HG02798 (cell line): ENCODE measurements around the gene QKI.
A peak's percentile ranks its signal among the peaks of the same experiment; 100 is the strongest.
"Not testable (repeated sequence)": the region's sequence is repeated elsewhere in the genome, so short reads cannot be mapped to it uniquely, and the experiment has no call there.

Experiments used
- ATAC-seq: cut with Tn5 transposase; IDR thresholded peaks from one replicate; pipeline ENCODE4 v1.9.1; 2021; ENCODE audit warnings: mild to moderate bottlenecking; ENCODE audit not compliant: unreplicated experiment, poor library complexity

The QKI gene

GRCh38 chr6:163436843-163437242 lies 22.3 kb downstream of the QKI start:
- no peak for ATAC-seq

DNA sequence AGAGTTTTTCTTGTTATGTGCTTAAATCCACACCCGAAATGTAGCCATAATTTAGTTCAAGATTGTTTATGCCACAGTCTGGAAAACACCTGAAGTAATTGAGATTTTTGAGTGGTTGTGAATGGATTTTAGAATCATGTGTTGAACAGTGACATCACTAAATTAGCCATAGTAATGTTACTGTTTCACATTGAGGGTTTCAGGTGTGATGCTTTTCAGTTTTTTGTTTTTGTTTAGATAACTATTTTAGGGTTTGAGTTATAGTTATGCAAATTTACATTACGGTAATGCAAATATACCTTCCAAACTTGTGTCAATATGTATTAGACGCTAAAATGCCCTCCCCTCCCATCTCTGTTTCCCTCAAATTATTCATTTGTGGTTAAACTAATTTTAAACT lies 22.9 kb downstream of the QKI start:
- ATAC-seq = no peak

- ATAC-seq = no peak
Observed at GRCh38 chr6:163438298-163438939, 23.9 kb downstream of the QKI start.

DNA sequence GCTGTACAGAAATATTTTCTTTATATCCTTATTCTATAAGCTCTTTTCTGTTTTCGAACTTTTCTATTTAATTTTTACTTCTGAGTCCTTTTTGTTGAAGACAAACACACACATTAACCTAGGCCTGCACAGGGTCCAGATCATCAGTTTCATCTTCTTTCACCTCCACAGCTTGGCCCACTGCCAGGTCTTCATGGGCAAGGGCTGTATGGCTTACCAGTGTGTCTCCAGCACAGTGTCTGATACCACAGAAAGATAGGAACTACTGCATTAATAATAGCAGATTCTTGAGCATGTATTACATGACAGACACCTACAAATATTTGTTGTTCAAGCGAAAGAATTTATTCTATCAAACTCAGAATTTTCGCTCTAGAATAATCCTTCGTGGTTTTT lies 24.4 kb downstream of the QKI start:
- ATAC-seq = no peak

- not testable (repeated sequence) for ATAC-seq
Observed at GRCh38 chr6:163439390-163439789, 24.9 kb downstream of the QKI start.

DNA sequence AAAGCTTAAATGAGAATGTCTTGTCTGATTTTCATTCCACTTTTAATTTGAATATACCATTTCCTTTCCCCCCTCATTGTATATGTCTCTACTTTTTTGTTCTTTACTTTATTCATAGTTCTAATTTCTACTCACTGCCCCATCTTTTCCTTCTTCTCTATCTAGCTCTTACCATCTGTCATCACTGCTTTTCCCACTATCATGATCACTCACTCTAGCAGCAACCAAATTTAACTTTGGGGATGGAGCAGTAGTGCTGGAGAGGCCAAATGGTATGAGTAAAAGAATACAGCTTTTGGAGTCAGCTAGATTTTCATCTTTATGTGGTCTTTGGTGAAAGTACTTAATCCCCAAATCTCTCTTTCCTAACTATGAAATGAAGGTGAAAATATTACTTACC lies 25.5 kb downstream of the QKI start:
- ATAC-seq = no peak

GRCh38 chr6:163442336-163442735 lies 27.8 kb downstream of the QKI start:
- no peak for ATAC-seq

GRCh38 chr6:163444077-163444476 lies 29.6 kb downstream of the QKI start:
- ATAC-seq = no peak

GRCh38 chr6:163446549-163446948 lies 32.0 kb downstream of the QKI start:
- no peak for ATAC-seq

DNA sequence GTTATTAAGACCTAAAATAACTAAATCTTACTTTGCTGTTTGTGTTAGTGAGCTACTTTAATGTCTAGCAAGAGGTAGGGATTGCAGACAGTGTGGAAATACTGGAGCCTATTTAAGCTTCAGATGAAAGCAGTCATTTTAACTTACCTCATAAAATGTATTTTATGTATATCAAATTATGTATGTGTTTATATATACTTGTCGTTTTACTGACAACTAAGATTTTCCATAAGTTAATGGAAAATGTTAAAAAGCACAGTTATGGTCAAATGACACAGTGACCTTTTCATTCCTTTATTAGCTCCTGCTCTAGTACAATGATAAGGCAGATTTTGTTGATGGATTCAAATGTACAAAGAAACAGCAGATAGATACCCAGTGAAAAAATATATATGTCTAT lies 34.6 kb downstream of the QKI start:
- no peak for ATAC-seq

GRCh38 chr6:163454425-163454824 lies 39.9 kb downstream of the QKI start:
- no peak for ATAC-seq

GRCh38 chr6:163455552-163455951 lies 41.0 kb downstream of the QKI start:
- ATAC-seq = no peak

DNA sequence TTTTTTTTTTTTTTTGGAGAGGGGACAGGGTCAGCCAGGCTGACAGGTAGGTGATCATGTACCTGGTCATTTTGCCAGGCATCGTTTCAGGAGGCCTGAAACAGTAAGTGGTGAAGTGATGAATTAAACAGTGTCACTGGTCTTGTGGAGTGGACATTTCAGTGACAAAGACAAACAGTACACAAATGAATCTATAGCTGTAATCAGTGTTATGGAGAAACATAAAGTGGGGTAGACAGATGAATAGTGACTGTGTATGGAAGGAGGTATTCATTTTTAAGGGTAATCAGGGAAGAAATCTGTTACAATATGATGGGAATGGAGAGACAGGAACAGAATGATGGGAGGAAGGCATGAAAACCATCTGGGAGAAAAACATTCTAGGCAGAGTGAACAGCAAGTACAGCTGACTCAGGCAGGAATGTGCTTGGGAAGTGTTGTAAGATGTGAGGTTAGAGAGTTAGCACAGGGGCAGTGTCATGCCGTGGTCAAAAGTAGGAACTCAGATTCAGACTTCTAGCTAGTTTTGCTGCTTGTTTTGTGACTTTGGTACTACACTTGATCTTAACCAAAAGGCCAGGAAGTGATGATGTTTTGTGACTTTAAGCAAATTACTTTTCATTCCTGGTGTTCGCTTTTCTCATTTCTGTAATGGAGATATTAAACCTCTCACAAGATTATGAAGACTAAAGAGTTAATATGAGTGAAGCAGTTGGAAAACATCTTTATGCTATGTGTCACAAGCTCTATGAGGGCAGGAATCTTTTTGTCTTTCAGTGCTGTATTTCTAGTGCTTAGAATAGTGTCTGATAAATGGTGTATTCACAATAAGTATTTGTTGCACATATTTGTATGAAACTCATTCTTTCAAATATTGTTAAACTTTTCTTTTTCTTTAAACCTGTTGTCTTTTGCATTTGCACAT lies 43.4 kb downstream of the QKI start:
- ATAC-seq = peak; percentile 25

DNA sequence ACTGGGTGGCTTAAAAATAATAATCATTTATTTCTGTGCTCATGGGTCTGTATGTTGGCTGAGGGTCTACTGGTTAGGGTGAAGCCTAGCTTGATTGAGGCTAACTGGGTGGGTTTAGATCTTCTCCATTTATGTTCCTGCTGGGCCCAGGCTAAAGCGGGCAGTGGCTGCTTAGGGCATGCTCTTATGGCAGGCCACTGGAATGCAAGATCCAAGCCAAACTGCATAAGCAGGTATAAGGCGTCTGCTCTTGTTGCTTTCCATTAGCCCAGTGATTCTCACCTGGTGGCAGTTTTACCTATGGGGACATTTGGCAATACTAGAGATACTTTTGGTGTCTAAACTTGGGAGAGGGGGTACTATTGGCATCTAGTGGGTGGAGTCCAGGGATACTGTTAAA lies 44.5 kb downstream of the QKI start:
- no peak for ATAC-seq

DNA sequence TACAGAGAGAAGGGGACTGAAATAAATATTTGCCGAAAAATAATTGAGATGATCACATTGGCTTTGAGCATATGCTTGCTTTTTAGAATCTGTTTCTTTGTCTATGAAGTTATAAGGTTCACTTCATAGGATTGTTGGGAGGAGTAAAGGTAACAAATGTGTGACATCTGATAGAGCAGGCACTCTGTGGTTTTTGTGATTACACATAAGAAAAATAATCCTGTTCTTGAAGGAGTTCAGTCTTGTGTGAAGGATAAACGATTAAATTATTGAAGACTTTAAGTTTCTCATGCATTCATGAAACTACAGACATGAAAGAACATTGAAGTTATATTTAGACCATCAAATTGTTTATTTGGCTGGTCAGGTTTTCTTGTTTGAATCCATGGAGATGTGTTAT lies 45.0 kb downstream of the QKI start:
- ATAC-seq = no peak

DNA sequence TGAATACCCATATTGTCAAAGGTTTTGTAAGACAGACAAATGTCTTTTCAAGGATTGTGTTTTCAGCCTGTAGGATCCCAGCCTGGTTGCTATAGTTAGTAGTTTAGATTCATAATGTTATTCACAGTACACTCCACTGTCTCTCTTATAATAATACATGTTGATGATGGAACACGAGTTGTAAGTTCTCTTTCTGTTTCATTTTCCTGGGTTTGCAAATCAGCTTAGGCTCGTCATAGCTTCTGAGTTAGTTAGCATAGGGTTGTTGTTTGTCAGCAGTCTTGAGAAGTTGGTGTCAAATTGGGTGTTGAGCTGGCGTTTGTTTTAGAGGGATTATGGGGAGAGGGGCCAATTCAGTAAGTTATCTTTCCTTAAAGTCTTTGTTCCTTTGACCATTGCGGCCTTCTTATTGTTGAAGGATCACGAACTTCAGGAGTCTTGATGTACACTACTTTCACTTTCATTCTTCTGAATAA lies 45.8 kb downstream of the QKI start:
- ATAC-seq = peak; percentile 88

GRCh38 chr6:163461696-163462095 lies 47.2 kb downstream of the QKI start:
- ATAC-seq = peak; percentile 24

GRCh38 chr6:163463180-163463579 lies 48.7 kb downstream of the QKI start:
- no peak for ATAC-seq

DNA sequence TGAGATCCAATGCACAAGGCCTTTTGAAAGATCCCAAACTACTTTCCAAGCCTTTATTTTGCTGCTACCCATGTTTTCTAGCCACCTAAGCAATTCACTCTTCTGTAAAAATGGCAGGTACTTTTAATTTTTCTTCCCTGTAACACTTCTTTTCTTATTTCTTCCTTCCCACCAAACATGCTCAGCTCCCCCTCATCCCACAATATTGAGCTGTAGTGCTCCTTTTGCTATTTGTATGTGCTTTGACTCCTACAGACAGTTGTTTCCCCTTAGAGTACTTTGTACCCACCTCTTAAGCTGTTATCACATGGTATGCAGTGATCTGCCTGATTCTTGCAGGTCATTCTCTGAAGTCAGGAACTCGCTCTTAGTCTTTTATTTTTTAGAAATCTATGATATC lies 49.3 kb downstream of the QKI start:
- no peak for ATAC-seq

DNA sequence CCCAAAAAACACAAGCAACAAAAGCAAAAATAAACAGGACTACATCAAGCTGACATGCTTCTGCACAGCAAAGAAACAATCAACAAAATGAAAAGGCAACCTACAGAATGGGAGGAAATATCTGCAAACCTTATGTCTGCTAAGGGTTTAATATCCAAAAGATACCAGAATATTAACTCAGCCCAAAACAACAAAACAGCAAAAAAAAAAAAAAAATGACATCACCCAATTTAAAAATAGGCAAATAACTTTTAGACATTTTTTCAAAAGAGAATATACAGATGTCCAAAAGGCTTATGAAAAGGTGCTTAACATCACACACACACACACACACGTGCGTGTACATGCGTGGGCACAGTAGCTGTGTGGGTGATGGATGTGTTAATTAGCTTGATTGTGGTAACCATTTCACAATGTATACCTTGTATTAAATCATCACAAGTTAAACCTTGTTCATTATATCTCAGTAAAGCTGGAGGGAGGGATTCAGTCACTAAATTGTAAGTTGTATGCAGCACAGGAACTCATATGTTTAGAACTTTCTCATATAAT lies 52.4 kb downstream of the QKI start:
- ATAC-seq = no peak

DNA sequence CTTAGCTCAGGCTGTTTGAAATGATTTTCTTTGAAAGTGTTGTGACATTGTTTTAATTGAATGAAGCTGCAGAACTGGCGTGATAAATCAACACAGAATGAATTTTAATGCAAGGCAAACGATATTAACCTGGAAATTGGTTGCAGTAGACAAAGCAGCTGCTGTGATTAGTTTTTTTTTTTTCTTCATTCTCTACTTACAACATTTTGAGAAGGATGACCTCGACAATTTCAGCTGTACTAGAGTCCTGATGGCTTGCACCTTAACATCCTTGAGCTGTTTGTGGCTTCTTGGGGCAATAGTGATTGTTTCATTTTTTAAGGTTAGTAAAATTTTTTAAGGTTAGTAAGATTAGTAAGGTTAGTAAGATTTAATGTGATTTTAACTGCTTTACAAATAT lies 54.2 kb downstream of the QKI start:
- ATAC-seq = no peak
